Heart right ventricle (tissue), 16 donors: ENCODE results near the gene LSAMP. TPM values are rescaled to one million over a fixed set of nuclear protein-coding genes. Genes with fewer than 3 reads are reported as not detected.

Experiments
- ATAC-seq, 8 donors: fragments of 200-7000 bp; cut with Tn5 transposase; one replicate each; pipeline ENCODE4 v1.9.1; 2020; ENCODE audit warnings: mild to moderate bottlenecking in 8 of 8, moderate library complexity in 8 of 8, moderate number of reproducible peaks in 1 of 8
- DNase-seq, 2 donors: peaks; one replicate each; pipeline ENCODE4 v3.0.0-alpha.2; 2020
- H3K27ac ChIP-seq, 10 donors: fragments of 200-600 bp; sonication (generic) in 2 of 10; one replicate each; pipeline versions ENCODE4 v1.5.0 to v1.8.0; 2020 to 2022; ENCODE audit warnings: mild to moderate bottlenecking in 3 of 10
- H3K27me3 ChIP-seq, 7 donors: fragments of 200-600 bp; one replicate each; pipeline ENCODE4 v1.8.0; 2021 to 2022; ENCODE audit warnings: mild to moderate bottlenecking in 2 of 7
- H3K36me3 ChIP-seq, 9 donors: fragments of 200-600 bp; sonication (generic) in 1 of 9; one replicate each; pipeline versions ENCODE4 v1.5.0 to v1.8.0; 2020 to 2022; ENCODE audit warnings: mild to moderate bottlenecking in 2 of 9
- H3K4me1 ChIP-seq, 9 donors: fragments of 200-600 bp; sonication (generic) in 1 of 9; one replicate each; pipeline versions ENCODE4 v1.5.0 to v1.8.0; 2020 to 2022; ENCODE audit warnings: mild to moderate bottlenecking in 4 of 9
- H3K4me3 ChIP-seq, 10 donors: fragments of 200-600 bp; sonication (generic) in 2 of 10; one replicate each; pipeline versions ENCODE4 v1.5.0 to v1.8.0; 2020 to 2022; ENCODE audit warnings: mild to moderate bottlenecking in 7 of 10, moderate library complexity in 2 of 10
- H3K9me3 ChIP-seq, 11 donors: fragments of 200-600 bp in 10 of 11; sonication (generic) in 2 of 11; one replicate each; pipeline versions ENCODE4 v1.5.0 to v1.8.0; 2013 to 2022; ENCODE audit warnings: mild to moderate bottlenecking in 2 of 11, control low read depth in 1 of 11, moderate library complexity in 1 of 11
- WGBS, 2 donors: extraction: QIAGEN DNeasy Blood & Tissue Kit; methylation state at CpG; one replicate each; pipeline ENCODE4 v1.1.7; 2013; ENCODE audit warnings: inconsistent platforms in 1 of 2; 5-methylcytosine and 5-hydroxymethylcytosine counted together
- intact Hi-C, 10 donors: fragments of 100-400 bp; cut with DNase I; formaldehyde crosslinking; loops; one replicate each; pipeline versions ENCODE4 v1.11.1 to v1.14.2; 2022
- polyA plus RNA-seq, 2 donors: library from polyadenylated mRNA; stranded (reverse); fragments of 200-250 nt; gene quantifications; one replicate each; pipeline ENCODE4 v1.2.3, GENCODE V29; 2013
- total RNA-seq, 10 donors: library from RNA; stranded (reverse); fragmentation: NEBNext Ultra II Directional in 3 of 10; extraction: Animal tissue kit (Norgen Biotek cat#: 25700) in 3 of 10; gene quantifications; one replicate each; pipeline versions ENCODE4 v1.2.1 to v1.2.4, GENCODE V29; 2021 to 2023
- TF ChIP-seq, protein P1 (sequence below), 9 donors: fragments of 200-600 bp; sonication (generic) in 2 of 9; IDR thresholded peaks; one replicate each; pipeline versions ENCODE4 v1.5.0 to v1.8.0; 2021 to 2022; ENCODE audit warnings: antibody characterized with exemption in 9 of 9, mild to moderate bottlenecking in 5 of 9, moderate library complexity in 1 of 9
- donor health status: Arrhythmogenic right ventricular cardiomyopathy.
- donor health status: ischemic (EF 13 %, LVEDD 7.1; RV severe dilation, severe dysfunction).
- donor health status: healthy with polysubstance abuse.
- donor health status: DM: no; HTN: yes; CAD: no.
- donor health status: DM: no; HTN: no; CAD: no.
- donor health status: ischemic (EF 25% LVEDD 6.9; RV normal size, moderate dysfunction).
- donor health status: ischemic (EF 25% LVEDD 5.7; RV mildly dilated, moderate dysfunction).
- donor health status: healthy.
- donor health status: DM: yes; HTN: yes; CAD: no.
- donor health status: Ischemic cardiomyopathy.
- donor health status: ischemic (EF 35%, LVEDD 5.7; RV mildly dilated, moderate dysfunction).
- donor health status: nonischemic (EF 11% LVEDD 7.7; RV severe dilation, severe dysfunction).
- donor health status: DM: yes; HTN: yes; CAD: no.
- donor health status: PGD.
- donor health status: ischemic (EF 29% LVEDD 5.4; RV normal size, mild dysfunction).
- donor health status: nonischemic (EF 23%, LVEDD 6.1; RV moderate dilation, normal function).

LSAMP gene
- total and polyA plus RNA-seq, 12 donors = 0.51 to 9.0 (median 5.4) TPM

DNA sequence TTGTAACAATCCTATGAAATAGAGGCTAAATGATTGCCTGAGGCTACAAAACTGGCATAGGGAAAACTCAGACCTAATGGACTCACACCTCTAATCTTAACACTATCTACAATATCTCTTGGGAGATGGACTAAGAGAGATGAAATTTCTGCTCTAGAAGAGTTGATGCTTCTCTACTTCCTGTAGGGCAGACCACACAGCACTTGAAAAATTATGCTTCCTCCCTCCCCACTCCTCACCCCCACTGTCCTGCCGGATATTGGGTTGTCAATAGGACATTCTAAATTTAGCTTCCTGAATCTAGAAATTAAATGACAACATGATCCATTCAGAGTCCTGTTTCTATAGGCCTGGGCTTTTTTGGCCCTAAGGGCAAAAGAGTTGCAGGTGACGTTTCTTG is 526.4 kb downstream of the LSAMP start:
- intact Hi-C loops = no loop called here
- no peaks in the 10 kb centered on the region for H3K36me3 ChIP-seq
- ATAC-seq = no peak
- no peak for DNase-seq
- H3K4me1 ChIP-seq = no peaks in the 10 kb centered on the region
- peaks cover 0 to 22% (median 0%) of the 10 kb centered on the region in 11 donors for H3K9me3 ChIP-seq
- H3K27ac ChIP-seq = no peak overlapping the region
- H3K27me3 ChIP-seq = no peaks in the 10 kb centered on the region
- TF ChIP-seq, protein P1, sequence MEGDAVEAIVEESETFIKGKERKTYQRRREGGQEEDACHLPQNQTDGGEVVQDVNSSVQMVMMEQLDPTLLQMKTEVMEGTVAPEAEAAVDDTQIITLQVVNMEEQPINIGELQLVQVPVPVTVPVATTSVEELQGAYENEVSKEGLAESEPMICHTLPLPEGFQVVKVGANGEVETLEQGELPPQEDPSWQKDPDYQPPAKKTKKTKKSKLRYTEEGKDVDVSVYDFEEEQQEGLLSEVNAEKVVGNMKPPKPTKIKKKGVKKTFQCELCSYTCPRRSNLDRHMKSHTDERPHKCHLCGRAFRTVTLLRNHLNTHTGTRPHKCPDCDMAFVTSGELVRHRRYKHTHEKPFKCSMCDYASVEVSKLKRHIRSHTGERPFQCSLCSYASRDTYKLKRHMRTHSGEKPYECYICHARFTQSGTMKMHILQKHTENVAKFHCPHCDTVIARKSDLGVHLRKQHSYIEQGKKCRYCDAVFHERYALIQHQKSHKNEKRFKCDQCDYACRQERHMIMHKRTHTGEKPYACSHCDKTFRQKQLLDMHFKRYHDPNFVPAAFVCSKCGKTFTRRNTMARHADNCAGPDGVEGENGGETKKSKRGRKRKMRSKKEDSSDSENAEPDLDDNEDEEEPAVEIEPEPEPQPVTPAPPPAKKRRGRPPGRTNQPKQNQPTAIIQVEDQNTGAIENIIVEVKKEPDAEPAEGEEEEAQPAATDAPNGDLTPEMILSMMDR (IDR thresholded peaks at IDR 0.05) = no peak
- WGBS, 2 donors = 53 to 64% methylated on average over 2 of the region's 2 CpGs
- no peak overlapping the region for H3K4me3 ChIP-seq

DNA sequence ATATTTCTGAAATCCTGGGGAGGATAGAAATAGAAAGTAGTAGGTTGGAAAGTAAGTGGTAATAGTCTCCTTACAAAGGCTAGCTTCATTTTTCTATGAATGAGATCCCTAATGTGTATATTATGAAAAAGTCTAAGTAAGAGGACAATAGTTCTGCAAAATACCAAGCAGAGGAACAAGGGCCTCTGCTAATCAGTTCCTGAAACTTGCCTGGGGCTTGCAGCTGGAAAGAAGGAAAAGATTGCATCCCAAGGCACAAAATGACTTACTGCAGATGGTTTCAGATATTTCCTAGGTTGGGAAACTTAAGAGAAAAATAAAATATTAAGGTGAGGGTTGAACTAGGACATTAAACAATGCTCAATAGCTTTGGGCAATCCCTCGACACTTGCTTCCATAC is 528.4 kb downstream of the LSAMP start:
- no peak for DNase-seq
- Histone ChIP-seq H3K27ac (no peak overlapping the region), H3K36me3 (no peaks in the 10 kb centered on the region), H3K27me3 (no peaks in the 10 kb centered on the region), H3K9me3 (peaks cover 0 to 9% (median 0%) of the 10 kb centered on the region in 11 donors), H3K4me1 (no peaks in the 10 kb centered on the region), H3K4me3 (no peak overlapping the region)
- intact Hi-C loops = no loop called here
- no peak for ATAC-seq
- TF ChIP-seq, protein P1 (IDR thresholded peaks at IDR 0.05) = no peak
- WGBS, 2 donors = 83 to 96% methylated on average over 1 of the region's 1 CpG

DNA sequence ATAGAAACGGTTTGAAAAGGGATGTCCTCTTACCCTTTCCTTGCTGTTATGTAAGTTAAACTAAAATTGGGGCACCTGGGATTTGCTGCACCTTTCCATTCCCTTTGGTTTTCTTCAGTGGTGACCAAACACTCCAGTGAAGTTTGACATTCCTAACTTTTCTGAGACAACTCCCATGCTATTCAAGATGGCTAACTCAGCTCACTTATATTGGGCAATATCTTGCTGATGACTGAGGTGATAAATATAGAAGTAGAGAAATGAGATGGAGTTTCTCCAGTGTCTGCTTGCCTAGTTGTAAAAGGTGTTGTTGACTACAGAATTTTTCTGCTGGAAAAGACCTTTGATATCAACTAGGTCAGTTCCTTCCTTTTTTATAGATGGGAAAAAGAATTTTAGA is 530.2 kb downstream of the LSAMP start:
- H3K36me3 ChIP-seq = no peaks in the 10 kb centered on the region
- ATAC-seq (no peak), DNase-seq (no peak)
- no peak overlapping the region for H3K27ac ChIP-seq
- H3K27me3 ChIP-seq = no peaks in the 10 kb centered on the region
- no peaks in the 10 kb centered on the region for H3K9me3 ChIP-seq
- 81 to 83% methylated on average over 1 of the region's 1 CpG for WGBS, 2 donors
- TF ChIP-seq, protein P1 (IDR thresholded peaks at IDR 0.05) = no peak
- H3K4me1 ChIP-seq = no peaks in the 10 kb centered on the region
- intact Hi-C loops = no loop called here
- no peak overlapping the region for H3K4me3 ChIP-seq

DNA sequence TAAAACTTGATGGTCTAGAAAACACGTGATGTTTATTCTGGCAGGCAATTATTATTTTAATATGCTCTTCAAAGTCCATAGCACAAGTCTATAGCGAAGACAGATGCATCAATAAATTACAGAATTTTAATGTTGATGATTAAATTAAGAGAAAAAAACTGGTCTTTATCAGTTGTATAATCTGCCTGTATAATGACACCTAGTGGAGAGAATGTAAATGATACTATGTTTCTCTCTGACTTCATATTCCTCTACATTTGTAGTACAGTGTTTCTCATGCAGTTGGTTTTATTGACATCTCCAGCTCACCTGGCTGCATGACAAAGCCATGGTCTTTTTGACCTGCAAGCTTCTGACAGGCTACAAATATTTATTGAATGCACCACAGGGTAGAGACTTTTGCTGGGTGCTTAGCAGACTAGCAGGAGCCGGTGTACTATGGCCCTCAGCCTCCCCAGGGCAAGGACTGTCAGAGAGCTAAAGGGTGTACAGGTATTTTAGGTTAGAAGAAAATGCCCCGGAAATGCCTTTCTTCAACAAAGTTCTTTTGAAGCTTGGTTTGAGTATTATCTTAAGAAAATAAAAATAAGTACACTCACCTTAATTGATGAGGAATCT is 532.1 kb downstream of the LSAMP start:
- 78 to 80% methylated on average over 4 of the region's 4 CpGs for WGBS, 2 donors
- Histone ChIP-seq H3K36me3 (no peaks in the 10 kb centered on the region), H3K4me3 (no peak overlapping the region), H3K27ac (no peak overlapping the region), H3K27me3 (no peaks in the 10 kb centered on the region), H3K9me3 (no peaks in the 10 kb centered on the region), H3K4me1 (no peaks in the 10 kb centered on the region)
- DNase-seq = no peak
- intact Hi-C loops = no loop called here
- ATAC-seq = no peak
- TF ChIP-seq, protein P1 (IDR thresholded peaks at IDR 0.05) = peak in 2 of 9 donors; percentile 7 to 24
